HCT116 (cell line): ENCODE measurements around the gene STAMBPL1.

Source experiments
- CEBPB ChIP-seq: IDR thresholded peaks from 2 replicates; pipeline ENCODE4 v1.6.1; 2012; ENCODE audit warnings: low read depth
- CTCF ChIP-seq, 3 experiments: fragments of 200-600 bp in 1 of 3; sonication (generic) in 1 of 3; IDR thresholded peaks in 2 of 3; conservative IDR thresholded peaks in 1 of 3; 2 replicates each; pipeline ENCODE4 v1.5.1; 2012 to 2017; ENCODE audit warnings: low read depth in 2 of 3, low read length in 2 of 3, antibody characterized with exemption in 1 of 3, borderline replicate concordance in 1 of 3, control low read depth in 1 of 3, mild to moderate bottlenecking in 1 of 3, mixed read lengths in 1 of 3, mixed run types in 1 of 3, moderate library complexity in 1 of 3; ENCODE audit not compliant: insufficient read depth in 1 of 3
- EZH2 ChIP-seq: fragments of 200-600 bp; sonication (generic); IDR thresholded peaks from 2 replicates; pipeline ENCODE4 v1.6.1; 2017; ENCODE audit warnings: antibody characterized with exemption, mixed run types
- REST ChIP-seq: IDR thresholded peaks from 2 replicates; pipeline ENCODE4 v1.6.1; 2012; ENCODE audit warnings: low read depth
- SIN3A ChIP-seq: IDR thresholded peaks from 2 replicates; pipeline ENCODE4 v1.6.1; 2012; ENCODE audit warnings: low read depth
- SP1 ChIP-seq: IDR thresholded peaks from 2 replicates; pipeline ENCODE4 v1.6.1; 2012; ENCODE audit warnings: low read depth

- TF ChIP-seq SP1: no peak
- TF ChIP-seq CTCF (IDR thresholded peaks at IDR 0.05 in 2 of 3, conservative IDR thresholded peaks at IDR 0.05 in 1 of 3; ENCODE audit: borderline replicate concordance in 1 of 3, insufficient read depth in 1 of 3, low read depth in 2 of 3, low read length in 2 of 3): no peak
- TF ChIP-seq CEBPB: no peak
- TF ChIP-seq REST: no peak
- no peak for TF ChIP-seq EZH2
- no peak for TF ChIP-seq SIN3A
Observed at GRCh38 chr10:88913788-88914187, 33.7 kb downstream of the STAMBPL1 start.
